IgD-negative memory B cell (primary cell): ENCODE results near the gene FGF3. TPM values are rescaled to one million over a fixed set of nuclear protein-coding genes. Genes with fewer than 3 reads are reported as not detected.
A peak's percentile ranks its signal among the peaks of the same experiment; 100 is the strongest.

Experiments used
- H3K27ac Mint-ChIP-seq, 3 donors: one replicate each; pipeline ENCODE4 v1.8.0; 2020 to 2022; ENCODE audit warnings: mild to moderate bottlenecking in 3 of 3, mixed read lengths in 3 of 3, moderate library complexity in 1 of 3
- H3K27me3 Mint-ChIP-seq: one replicate; pipeline ENCODE4 v1.8.0; 2021; ENCODE audit warnings: mixed read lengths
- H3K36me3 Mint-ChIP-seq: one replicate; pipeline ENCODE4 v1.8.0; 2020; ENCODE audit warnings: mild to moderate bottlenecking, mixed read lengths
- H3K4me1 Mint-ChIP-seq, 3 donors: one replicate each; pipeline ENCODE4 v1.8.0; 2020 to 2022; ENCODE audit warnings: mixed read lengths in 3 of 3, mild to moderate bottlenecking in 1 of 3
- H3K4me3 Mint-ChIP-seq, 4 donors: one replicate each; pipeline ENCODE4 v1.8.0; 2020 to 2022; ENCODE audit warnings: mild to moderate bottlenecking in 4 of 4, mixed read lengths in 4 of 4, moderate library complexity in 3 of 4
- H3K9me3 Mint-ChIP-seq, 3 donors: one replicate each; pipeline ENCODE4 v1.8.0; 2020 to 2021; ENCODE audit warnings: mixed read lengths in 3 of 3, mild to moderate bottlenecking in 1 of 3
- polyA plus RNA-seq: library from polyadenylated mRNA; unstranded; fragments of 300-500 nt; fragmentation: Illumina TruSeq; gene quantifications from one replicate; pipeline ENCODE4 v1.2.3, GENCODE V29; 2021

Gene FGF3
- polyA plus RNA-seq, 1 donor from 2014 or later, result not detected

GRCh38 chr11:69807106-69807815 is 12.0 kb downstream of the FGF3 start:
- peaks cover 0 to 1% (median 0%) of the 10 kb centered on the region in 3 donors for H3K4me1 Mint-ChIP-seq
- H3K27ac Mint-ChIP-seq, result no peak overlapping the region
- H3K9me3 Mint-ChIP-seq, result no peaks in the 10 kb centered on the region
- no peak overlapping the region for H3K4me3 Mint-ChIP-seq
- no peaks in the 10 kb centered on the region for H3K36me3 Mint-ChIP-seq
- peaks cover 18% of the 10 kb centered on the region for H3K27me3 Mint-ChIP-seq

GRCh38 chr11:69804769-69805508 is 14.3 kb downstream of the FGF3 start:
- H3K4me1 Mint-ChIP-seq, result peaks cover 0 to 1% (median 0%) of the 10 kb centered on the region in 3 donors
- H3K27ac Mint-ChIP-seq, result no peak overlapping the region
- no peaks in the 10 kb centered on the region for H3K9me3 Mint-ChIP-seq
- H3K27me3 Mint-ChIP-seq, result peaks cover 18% of the 10 kb centered on the region
- H3K36me3 Mint-ChIP-seq, result no peaks in the 10 kb centered on the region
- H3K4me3 Mint-ChIP-seq, result no peak overlapping the region

GRCh38 chr11:69803604-69804218 is 15.5 kb downstream of the FGF3 start:
- Mint-ChIP-seq H3K27ac (no peak overlapping the region), H3K9me3 (peaks cover 0 to 2% (median 0%) of the 10 kb centered on the region in 3 donors), H3K36me3 (no peaks in the 10 kb centered on the region), H3K4me3 (no peak overlapping the region), H3K27me3 (peaks cover 14% of the 10 kb centered on the region), H3K4me1 (peaks cover 0 to 1% (median 0%) of the 10 kb centered on the region in 3 donors)

GRCh38 chr11:69803022-69803421 is 16.2 kb downstream of the FGF3 start:
- H3K9me3 Mint-ChIP-seq, result peaks cover 0 to 2% (median 0%) of the 10 kb centered on the region in 3 donors
- no peak overlapping the region for H3K4me3 Mint-ChIP-seq
- no peak overlapping the region for H3K27ac Mint-ChIP-seq
- peaks cover 9% of the 10 kb centered on the region for H3K27me3 Mint-ChIP-seq
- peaks cover 0 to 1% (median 0%) of the 10 kb centered on the region in 3 donors for H3K4me1 Mint-ChIP-seq
- no peaks in the 10 kb centered on the region for H3K36me3 Mint-ChIP-seq

- peaks cover 0 to 1% (median 0%) of the 10 kb centered on the region in 3 donors for H3K4me1 Mint-ChIP-seq
- H3K27ac Mint-ChIP-seq, result no peak overlapping the region
- H3K9me3 Mint-ChIP-seq, result peaks cover 0 to 2% (median 0%) of the 10 kb centered on the region in 3 donors
- H3K36me3 Mint-ChIP-seq, result no peaks in the 10 kb centered on the region
- H3K4me3 Mint-ChIP-seq, result no peak overlapping the region
- peaks cover 9% of the 10 kb centered on the region for H3K27me3 Mint-ChIP-seq
Measured at GRCh38 chr11:69802590-69802989, 16.6 kb downstream of the FGF3 start.

- no peak overlapping the region for H3K4me3 Mint-ChIP-seq
- H3K9me3 Mint-ChIP-seq, result peaks cover 0 to 2% (median 0%) of the 10 kb centered on the region in 3 donors
- H3K27ac Mint-ChIP-seq, result no peak overlapping the region
- no peaks in the 10 kb centered on the region for H3K4me1 Mint-ChIP-seq
- H3K27me3 Mint-ChIP-seq, result peaks cover 3% of the 10 kb centered on the region
- H3K36me3 Mint-ChIP-seq, result no peaks in the 10 kb centered on the region
Measured at GRCh38 chr11:69801513-69802335, 17.5 kb downstream of the FGF3 start.

GRCh38 chr11:69800278-69800677 is 18.9 kb downstream of the FGF3 start:
- Mint-ChIP-seq H3K4me3 (no peak overlapping the region), H3K36me3 (no peaks in the 10 kb centered on the region), H3K4me1 (no peaks in the 10 kb centered on the region), H3K27ac (no peak overlapping the region), H3K9me3 (peaks cover 0 to 2% (median 0%) of the 10 kb centered on the region in 3 donors), H3K27me3 (no peaks in the 10 kb centered on the region)

GRCh38 chr11:69799582-69799981 is 19.6 kb downstream of the FGF3 start:
- H3K36me3 Mint-ChIP-seq, result no peaks in the 10 kb centered on the region
- no peak overlapping the region for H3K4me3 Mint-ChIP-seq
- H3K4me1 Mint-ChIP-seq, result no peaks in the 10 kb centered on the region
- no peaks in the 10 kb centered on the region for H3K27me3 Mint-ChIP-seq
- no peak overlapping the region for H3K27ac Mint-ChIP-seq
- peaks cover 0 to 2% (median 0%) of the 10 kb centered on the region in 3 donors for H3K9me3 Mint-ChIP-seq

- Mint-ChIP-seq H3K4me1 (no peaks in the 10 kb centered on the region), H3K4me3 (peak overlapping the region in 1 of 4 donors; percentile 28), H3K27me3 (no peaks in the 10 kb centered on the region), H3K9me3 (peaks cover 0 to 2% (median 0%) of the 10 kb centered on the region in 3 donors), H3K36me3 (no peaks in the 10 kb centered on the region), H3K27ac (no peak overlapping the region)
Measured at GRCh38 chr11:69799097-69799496, 20.1 kb downstream of the FGF3 start.

- Mint-ChIP-seq H3K27me3 (peaks cover 2% of the 10 kb centered on the region), H3K27ac (no peak overlapping the region), H3K4me3 (no peak overlapping the region), H3K36me3 (no peaks in the 10 kb centered on the region), H3K4me1 (no peaks in the 10 kb centered on the region), H3K9me3 (peaks cover 0 to 4% (median 2%) of the 10 kb centered on the region in 3 donors)
Measured at GRCh38 chr11:69797737-69798528, 21.3 kb downstream of the FGF3 start.

GRCh38 chr11:69797156-69797555 is 22.1 kb downstream of the FGF3 start:
- Mint-ChIP-seq H3K4me3 (no peak overlapping the region), H3K27me3 (peaks cover 2% of the 10 kb centered on the region), H3K27ac (no peak overlapping the region), H3K9me3 (peaks cover 0 to 4% (median 2%) of the 10 kb centered on the region in 3 donors), H3K4me1 (no peaks in the 10 kb centered on the region), H3K36me3 (no peaks in the 10 kb centered on the region)

- Mint-ChIP-seq H3K27ac (no peak overlapping the region), H3K36me3 (no peaks in the 10 kb centered on the region), H3K4me1 (no peaks in the 10 kb centered on the region), H3K4me3 (no peak overlapping the region), H3K27me3 (peaks cover 2% of the 10 kb centered on the region), H3K9me3 (peaks cover 0 to 4% (median 2%) of the 10 kb centered on the region in 3 donors)
Measured at GRCh38 chr11:69796063-69796462, 23.2 kb downstream of the FGF3 start.

- Mint-ChIP-seq H3K27ac (no peak overlapping the region), H3K4me3 (no peak overlapping the region), H3K27me3 (peaks cover 7% of the 10 kb centered on the region), H3K9me3 (peaks cover 0 to 4% (median 0%) of the 10 kb centered on the region in 3 donors), H3K4me1 (no peaks in the 10 kb centered on the region), H3K36me3 (no peaks in the 10 kb centered on the region)
Measured at GRCh38 chr11:69791276-69792180, 27.7 kb downstream of the FGF3 start.
